OCI-LY1 (cell line): Measurements from ENCODE around the gene STX17.

Experiments used
- CTCF ChIP-seq: fragments of 200-600 bp; sonication (generic), shearing (Covaris generic); IDR thresholded peaks from 2 replicates; pipeline ENCODE4 v1.5.1; 2017; ENCODE audit warnings: mild to moderate bottlenecking, antibody characterized with exemption, low read length, moderate library complexity, mixed read lengths
- EZH2 ChIP-seq: fragments of 200-600 bp; sonication (generic), shearing (Covaris generic); IDR thresholded peaks from 2 replicates; pipeline ENCODE4 v1.8.0; 2017; ENCODE audit warnings: borderline replicate concordance, mixed run types, mild to moderate bottlenecking, antibody characterized with exemption, low read length, moderate library complexity, mixed read lengths

- TF ChIP-seq CTCF, result no peak
- TF ChIP-seq EZH2, result no peak
These were observed 24.8 kb downstream of the STX17 start for GRCh38 chr9:99931155-99931840.
